ENCODE measurements around the gene SEC24C.
"Not testable (repeated sequence)": the region's sequence is repeated elsewhere in the genome, so short reads cannot be mapped to it uniquely, and the experiment has no call there.

The SEC24C gene

DNA sequence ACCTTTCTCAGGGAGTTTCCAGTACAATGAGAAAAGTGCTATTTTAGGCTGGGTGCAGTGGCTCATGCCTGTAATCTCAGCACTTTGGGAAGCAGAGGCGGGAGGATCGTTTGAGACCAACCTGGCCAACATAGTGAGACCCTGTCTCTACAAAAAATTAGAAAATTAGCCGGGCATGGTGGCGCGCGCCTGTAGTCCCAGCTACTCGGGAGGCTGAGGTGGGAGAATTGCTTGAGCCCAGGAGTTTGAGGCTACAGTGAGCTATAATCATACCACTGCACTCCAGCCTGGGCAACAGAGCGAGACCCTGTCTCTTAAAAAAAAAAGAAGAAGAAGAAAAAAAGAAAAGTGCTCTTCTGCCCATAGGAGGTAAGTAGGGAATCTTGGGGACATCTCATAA, 51.9 kb downstream of the SEC24C start:
- DNase-seq (ENCODE audit: low spot score): not testable (repeated sequence)

DNA sequence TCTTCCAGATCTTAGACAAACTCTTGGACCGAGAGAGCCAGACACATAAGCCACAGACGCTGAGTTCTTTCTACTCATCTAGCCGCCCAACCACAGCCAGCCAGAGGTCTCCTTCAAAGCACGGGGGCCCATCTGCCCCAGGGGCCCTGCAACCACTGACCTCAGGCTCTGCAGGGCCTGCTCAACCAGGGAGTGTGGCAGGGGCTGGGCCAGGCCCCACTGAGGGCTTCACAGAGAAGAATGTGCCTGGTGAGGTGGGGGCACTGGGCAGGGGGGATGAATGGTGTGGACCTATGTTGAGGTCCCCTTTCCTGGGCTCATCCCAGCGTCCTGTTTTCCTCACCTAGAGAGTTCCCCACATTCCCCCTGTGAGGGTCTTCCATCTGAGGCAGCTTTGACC, 52.6 kb downstream of the SEC24C start:
- DNase-seq (ENCODE audit: low spot score): no peak

DNA sequence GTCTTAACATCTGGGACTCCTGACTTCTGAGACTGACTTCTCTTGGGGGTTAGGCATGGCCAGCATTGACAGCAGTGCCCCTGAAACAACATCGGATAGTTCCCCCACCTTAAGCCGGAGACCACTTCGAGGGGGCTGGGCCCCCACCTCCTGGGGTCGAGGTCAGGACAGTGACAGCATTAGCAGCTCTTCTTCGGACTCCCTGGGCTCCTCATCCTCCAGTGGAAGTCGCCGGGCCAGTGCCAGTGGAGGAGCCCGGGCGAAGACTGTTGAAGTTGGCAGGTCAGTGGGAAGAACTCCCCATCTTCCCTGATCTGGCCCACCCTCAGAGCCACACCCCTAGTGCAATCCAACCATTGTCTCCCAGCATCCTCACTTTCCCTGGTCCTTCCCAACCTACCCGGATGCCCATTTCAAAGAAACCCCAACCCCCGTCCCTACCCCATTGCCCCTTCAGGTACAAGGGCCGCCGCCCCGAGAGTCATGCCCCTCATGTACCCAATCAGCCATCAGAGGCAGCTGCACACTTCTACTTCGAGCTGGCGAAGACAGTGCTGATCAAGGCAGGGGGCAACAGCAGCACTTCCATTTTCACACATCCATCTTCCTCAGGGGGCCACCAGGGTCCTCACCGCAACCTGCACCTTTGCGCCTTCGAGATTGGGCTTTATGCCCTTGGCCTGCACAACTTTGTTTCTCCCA, 53.3 kb downstream of the SEC24C start:
- DNase-seq (ENCODE audit: low spot score): no peak

DNA sequence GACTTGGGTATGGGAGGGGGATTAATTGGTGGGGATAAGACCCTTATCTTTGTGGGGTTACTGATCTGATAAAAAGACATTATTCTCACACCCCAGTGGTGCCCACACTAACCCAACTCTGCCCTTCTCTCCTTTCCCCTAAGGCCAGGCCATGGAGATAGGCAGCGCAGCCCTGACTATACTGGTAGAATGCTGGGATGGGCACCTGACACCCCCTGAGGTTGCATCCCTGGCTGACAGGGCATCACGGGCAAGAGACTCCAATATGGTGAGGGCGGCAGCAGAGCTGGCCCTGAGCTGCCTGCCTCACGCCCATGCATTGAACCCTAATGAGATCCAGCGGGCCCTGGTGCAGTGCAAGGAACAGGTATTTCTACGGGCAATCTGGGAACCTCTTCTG, 53.9 kb downstream of the SEC24C start:
- no peak for DNase-seq (ENCODE audit: low spot score)

DNA sequence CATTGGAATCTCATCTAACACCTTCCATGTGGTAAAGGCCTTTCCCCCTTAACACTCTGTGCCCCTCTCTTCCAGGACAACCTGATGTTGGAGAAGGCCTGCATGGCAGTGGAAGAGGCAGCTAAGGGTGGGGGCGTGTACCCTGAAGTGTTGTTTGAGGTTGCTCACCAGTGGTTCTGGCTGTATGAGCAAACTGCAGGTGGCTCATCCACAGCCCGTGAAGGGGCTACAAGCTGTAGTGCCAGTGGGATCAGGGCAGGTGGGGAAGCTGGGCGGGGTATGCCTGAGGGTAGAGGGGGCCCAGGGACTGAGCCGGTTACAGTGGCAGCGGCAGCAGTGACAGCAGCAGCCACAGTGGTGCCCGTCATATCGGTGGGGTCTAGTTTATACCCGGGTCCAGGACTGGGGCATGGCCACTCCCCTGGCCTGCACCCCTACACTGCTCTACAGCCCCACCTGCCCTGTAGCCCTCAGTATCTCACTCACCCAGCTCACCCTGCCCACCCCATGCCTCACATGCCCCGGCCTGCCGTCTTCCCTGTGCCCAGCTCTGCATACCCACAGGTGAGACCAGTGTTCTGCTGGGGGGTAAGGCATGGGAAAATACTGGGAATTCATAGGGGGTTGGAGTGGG, 54.9 kb downstream of the SEC24C start:
- DNase-seq (ENCODE audit: low spot score): no peak

DNA sequence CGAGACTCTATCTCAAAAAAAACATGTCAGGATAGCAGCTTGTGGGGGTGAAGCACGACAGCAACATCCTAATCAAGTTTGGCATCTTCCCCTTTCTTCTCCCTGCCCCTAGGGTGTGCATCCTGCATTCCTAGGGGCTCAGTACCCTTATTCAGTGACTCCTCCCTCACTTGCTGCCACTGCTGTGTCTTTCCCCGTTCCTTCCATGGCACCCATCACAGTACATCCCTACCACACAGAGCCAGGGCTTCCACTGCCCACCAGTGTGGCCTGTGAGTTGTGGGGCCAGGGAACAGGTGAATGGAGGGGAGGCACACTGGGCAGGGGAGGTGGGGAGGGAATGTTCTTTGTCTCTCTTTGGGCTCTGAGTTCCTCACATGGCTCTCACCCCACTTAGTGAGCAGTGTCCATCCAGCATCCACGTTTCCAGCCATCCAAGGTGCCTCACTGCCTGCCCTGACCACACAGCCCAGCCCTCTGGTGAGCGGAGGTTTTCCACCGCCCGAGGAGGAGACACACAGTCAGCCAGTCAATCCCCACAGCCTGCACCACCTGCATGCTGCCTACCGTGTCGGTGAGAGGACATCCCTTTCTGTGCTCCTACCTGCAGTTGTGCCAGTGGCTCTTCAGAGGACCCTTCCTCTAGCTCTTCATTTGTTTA, 55.9 kb downstream of the SEC24C start:
- no peak for DNase-seq (ENCODE audit: low spot score)

DNA sequence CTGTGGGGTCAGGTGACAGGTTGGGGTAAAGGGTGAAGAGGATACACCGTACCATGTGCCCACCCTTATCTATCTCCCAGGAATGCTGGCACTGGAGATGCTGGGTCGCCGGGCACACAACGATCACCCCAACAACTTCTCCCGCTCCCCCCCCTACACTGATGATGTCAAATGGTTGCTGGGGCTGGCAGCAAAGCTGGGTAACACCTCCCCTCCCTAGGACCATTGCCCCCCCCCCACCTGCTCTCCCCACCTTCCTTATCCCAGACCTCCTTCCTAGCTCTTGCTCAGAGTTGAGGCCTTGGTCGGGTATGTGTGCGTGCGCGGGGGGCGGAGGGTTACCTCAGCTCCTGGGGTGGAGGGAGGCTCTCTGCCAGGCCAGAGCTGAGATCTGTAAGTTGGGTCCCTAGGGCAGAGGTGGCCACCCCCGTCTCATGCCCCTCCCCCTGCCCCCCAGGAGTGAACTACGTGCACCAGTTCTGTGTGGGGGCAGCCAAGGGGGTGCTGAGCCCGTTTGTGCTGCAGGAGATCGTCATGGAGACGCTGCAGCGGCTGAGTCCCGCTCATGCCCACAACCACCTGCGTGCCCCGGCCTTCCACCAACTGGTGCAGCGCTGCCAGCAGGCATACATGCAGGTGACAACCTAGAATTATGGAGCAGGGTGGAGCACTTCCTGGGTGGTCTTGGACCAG, 56.5 kb downstream of the SEC24C start:
- DNase-seq (ENCODE audit: low spot score): no peak

DNA sequence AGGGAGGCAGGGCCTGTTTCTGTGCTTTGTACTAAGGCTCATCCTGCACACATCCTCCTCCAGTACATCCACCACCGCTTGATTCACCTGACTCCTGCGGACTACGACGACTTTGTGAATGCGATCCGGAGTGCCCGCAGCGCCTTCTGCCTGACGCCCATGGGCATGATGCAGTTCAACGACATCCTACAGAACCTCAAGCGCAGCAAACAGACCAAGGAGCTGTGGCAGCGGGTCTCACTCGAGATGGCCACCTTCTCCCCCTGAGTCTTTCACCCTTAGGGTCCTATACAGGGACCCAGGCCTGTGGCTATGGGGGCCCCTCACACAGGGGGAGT, 57.0 kb downstream of the SEC24C start:
- DNase-seq (ENCODE audit: low spot score): no peak

DNA sequence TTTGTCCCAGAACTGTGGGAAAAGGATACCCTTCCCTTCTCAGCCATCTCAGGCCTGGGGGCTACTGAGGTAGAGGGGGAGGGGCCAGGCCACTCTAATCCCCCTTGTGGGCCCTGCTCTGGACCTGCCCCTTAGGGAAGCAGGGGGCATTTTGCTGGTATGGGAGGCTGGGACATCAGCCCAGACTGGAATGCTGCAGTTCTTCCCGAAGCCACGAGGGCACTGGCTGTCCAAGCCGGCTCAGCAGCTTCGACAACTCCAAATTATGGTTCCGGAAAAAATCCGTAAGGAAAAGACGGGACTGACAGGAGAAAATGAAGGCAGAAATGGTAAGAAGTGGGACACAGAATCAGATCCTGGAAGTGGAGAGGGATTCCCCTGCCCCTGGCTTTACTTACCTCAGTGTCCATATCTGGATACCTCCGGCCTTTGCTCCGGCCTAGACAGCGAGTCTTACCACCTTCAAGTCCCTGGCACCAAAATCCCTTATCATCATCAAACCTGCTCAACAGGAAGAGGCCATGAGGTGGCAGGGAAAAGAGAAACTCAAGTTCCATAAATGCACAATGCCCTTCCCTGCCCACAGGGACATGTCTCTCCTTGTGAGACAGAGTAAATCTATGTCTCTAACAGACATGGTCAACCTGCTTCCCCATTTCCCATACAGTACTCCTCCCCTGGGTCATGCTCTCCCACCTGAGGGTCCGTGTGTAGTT, 58.3 kb downstream of the SEC24C start:
- no peak for DNase-seq (ENCODE audit: low spot score)

DNA sequence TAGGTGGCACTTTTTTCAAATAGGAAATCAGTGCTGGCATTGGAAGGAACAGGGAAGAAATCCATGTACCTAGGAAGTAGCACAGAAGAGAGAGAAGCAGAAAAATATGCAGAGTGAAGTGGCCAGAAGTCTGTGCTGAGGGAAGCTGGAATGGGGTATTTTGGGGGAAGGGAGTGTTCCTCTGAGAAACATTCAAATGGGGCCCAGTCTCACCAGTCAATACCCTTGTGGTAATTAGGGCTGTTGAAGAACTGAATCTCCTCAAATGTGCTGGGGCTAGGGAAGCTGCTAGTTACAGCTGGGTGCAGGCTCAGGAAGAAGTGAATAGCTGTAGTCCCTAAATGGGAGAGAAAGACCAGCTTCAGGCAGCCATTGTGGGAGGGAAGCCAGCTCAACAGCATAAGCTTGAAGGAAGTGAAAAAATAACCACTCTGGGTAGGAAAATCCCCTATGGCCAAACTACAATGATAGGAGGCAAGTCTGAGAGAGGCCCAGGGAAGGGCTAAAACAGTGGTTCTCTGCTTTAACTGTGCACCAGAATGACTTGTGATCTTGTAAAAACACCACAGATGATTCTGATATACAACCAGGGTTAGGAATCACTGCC, 59.6 kb downstream of the SEC24C start:
- DNase-seq (ENCODE audit: low spot score): no peak

DNA sequence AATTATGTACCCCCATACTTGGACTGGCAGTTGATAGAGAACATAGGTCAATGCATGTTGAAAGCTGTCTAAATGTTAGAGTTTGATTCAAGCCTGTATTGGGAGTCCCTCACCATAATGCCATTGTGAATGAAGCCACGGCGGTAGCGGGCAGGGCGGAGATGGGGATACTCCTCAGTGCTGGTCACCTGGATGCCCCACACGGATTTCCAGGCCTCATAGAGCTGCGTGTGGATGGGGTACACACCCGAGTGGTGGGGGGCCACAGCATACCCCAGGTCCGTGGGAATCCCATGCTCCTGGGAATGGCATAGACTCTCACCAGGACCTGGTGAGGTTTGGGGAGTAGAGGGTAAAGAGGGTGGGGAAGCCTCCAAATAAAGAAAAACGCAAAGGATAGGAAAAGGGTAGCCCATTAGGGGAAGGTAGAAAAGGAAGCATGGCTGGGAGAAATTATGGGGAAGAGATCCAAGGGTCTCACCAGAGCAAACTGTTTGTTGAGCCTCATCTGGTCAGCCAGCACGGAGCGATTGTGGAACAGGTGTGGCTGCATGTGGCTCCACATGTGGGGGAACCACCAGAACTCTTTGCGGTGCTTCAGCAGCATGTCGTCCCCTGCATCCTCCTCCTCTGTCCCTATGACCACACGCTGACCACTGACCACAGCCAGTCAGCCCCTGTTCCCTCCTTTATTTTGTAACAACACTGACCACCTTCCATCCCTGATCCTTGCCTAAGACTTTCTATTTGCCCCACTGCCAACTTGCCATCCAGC, 62.2 kb downstream of the SEC24C start:
- no peak for DNase-seq (ENCODE audit: low spot score)

DNA sequence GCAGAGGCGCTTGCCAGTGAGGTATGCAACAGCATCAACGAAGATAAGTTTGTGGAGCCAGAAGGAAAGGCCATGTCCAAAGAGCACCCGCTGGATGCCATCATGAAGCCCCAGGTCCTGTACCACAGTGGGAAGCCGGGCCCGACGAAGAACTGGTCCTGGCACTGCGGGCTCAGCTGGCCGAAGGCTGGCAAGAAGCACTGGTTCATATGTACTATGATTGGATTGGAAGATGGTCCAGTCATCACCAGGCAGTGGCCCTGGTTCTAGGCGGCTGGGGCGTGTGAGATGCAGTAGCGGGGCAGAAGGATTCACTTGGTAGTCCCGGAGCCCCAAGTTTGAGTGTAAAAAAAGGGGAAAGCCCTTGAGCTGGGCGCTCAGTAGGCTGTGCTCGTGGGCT, 63.3 kb downstream of the SEC24C start:
- no peak for DNase-seq (ENCODE audit: low spot score)

DNA sequence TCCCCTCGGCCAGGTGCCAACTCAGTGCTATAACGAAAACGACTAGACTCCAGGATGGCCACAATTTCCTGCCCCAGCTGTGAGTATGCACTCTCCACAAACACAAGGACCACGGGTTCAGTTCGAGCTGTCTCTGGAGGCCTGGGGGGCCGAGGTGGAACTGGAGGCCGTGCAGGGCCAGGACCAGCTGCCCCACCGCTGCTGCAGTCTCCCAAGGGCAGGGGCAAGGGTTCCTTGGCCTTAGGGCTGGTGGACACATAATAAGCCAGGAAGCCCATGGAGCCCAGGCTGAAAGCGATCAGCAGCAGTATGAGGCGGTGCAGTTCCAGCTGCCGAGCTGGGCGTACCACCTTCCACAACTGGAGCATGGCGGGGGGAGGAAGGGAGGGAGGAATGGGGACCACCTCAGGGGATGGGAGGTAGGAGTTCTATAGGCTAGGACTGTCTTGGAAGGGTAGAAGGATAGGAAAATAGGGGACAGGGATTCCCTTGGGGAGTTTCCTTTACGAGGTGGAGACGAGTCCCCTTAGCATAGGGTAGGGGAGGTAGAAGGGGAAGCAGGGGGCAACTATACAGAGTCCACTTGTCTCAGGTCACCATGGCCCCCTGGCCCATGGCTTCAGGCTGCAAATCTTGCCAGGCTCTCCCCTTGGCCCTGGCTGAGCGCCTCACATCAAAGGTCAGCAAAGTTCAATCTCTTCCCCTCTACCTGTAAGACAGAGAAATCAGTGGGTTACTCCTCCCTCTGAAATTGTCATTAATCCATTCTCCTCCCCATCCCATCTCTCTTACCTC, 64.0 kb downstream of the SEC24C start:
- no peak for DNase-seq (ENCODE audit: low spot score)

DNA sequence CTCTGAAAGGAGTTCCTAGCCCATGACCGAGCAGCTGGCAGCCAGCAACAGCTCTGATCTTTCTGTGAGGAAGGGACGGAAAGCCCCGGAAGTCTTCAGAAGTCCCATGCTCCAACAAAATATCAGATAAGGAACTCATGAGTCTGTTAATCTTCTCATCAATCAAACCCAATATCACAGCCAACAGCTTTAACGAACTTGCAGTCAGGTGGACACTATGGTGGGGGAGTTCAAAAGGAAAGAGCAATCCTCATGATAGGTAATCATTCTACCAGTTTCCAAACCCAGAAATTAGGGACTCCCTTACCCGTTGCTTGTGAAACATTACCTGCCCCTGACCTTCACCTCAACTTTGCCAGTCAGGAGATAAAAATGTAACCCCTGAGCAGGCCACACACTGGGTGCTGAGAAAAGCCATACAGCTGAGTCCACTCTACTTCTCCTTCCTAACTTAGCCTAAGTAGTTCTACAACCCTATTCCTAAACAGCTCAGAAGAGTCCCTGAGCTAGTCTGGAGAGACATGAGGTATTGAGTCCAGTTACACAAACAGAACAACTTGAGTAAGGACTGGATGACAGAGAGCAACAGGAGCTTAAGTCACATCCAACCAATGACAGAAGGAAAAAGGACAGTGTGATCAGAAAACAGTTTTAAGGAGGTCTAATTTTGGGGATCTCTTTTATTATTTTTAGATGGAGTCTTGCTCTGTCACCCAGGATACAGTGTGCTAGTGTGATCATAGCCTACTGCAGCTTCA, 65.1 kb downstream of the SEC24C start:
- no peak for DNase-seq (ENCODE audit: low spot score)

DNA sequence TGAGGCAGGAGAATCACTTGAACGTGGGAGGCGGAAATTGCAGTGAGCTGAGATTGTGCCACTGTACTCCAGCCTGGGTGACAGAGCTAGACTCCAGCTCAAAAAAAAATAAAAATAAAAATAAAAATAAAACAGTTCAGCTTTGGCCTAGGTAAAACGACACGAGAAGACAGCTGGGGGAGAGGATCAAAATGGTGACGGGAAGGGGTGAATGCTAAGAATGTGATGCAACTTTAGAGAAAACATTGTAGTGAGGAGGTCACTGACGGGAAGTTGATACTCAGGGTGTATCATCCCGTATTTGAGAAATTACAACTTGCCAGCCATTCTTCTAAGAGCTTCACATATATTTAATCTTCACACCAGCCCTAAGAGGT, 66.2 kb downstream of the SEC24C start:
- no peak for DNase-seq (ENCODE audit: low spot score)

DNA sequence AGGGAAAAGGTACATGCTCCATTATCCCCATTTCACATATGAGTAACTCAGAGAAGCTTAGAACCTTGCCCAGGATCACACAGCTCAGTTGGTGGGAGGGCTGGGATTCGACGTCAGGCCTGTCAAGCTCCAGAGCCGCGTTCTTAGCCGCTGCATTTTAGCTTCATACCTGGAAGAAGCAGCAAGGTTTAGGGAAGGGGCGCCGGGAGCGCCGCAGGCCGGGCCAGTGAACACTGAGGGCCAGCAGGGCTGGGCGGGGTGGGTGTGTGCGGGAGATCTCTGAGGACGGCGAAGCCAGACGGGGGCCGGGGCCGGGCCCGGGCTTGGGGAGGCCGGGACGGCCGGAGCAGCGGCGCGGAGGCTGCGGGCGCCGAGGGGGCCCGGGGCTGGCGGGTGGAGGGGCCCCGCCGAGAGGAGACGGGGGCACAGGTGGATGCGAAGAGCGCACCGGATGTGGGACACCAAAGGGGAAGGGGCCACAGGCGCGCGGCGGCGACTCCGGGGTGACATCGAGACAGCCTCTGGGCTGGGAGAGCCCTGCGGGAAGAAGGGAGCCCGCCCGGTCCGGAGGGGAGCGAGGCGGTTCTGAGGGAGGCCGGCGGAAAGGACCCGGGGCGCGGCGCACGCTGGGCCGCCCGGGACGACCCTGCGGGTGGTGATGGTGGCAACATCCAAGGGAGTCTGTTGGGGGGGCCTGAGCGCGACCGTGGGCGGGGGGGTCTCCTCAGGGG, 66.7 kb downstream of the SEC24C start:
- no peak for DNase-seq (ENCODE audit: low spot score)

DNA sequence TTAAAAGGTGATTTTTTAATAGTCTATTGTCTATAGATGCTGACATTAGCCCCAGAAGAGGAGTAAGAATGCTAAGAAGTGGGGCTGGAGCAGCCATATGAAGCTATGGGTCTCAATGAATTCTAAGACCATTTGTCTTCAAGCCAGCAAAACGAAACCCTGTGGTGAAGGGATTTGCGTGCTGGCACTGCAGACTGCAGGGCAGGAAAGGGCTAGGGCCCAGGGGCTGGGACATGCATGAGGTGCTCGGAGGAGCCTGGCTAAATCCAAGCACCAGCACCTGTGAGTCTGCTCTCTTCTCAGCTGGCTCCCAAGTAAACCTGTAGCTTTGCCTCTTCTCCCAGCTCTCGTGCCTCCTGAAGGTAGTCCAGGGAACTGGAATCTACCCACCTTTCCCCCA, 68.5 kb downstream of the SEC24C start:
- no peak for DNase-seq (ENCODE audit: low spot score)

DNA sequence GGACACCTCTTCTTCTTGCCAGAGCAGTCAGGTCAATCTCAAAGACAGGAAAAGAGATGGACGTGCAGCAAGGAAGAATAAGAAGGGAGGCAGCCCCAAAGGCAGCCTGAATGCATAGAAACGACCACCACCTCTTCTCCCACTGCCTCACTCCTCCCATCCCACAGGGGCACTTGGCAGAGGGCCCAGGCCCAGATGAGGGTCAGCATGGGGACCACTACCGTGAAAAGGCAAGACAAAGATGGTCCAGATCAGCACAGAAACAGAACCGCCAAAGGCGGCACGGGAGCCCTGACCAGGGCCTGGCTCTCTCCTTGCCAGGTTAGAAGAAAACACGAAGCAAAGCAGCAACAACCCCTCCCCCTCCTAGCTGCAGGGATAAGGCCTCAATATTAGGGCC, 69.2 kb downstream of the SEC24C start:
- DNase-seq (ENCODE audit: low spot score): no peak

DNA sequence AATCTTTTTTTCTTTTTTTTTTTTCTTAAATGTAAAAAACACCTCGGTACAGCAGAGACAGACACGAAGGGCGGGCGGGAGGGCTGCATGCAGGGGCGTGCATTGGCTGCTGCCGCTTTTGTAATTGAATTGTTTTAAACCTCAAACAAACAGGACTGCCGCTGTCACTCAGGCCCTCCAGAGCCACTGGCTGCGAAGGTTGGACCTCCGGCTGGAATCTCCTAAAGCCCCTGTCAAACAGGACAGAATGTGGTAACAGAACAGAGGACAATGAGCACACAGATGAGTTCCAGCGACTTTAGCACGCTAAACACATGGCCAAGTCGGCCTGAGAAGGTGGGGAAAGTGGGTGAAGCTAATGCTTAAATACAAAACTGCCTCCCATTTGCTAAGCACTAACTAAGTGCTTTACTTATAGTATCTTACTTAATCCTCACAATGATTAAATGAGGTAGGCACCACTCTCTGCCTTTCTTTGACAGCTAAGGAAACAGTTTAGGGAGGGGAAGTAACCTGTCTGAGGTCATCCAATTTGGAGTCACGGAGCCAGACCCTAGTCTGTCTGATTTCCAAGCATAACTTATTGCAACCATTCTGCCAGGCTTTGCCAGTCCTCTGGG, 70.2 kb downstream of the SEC24C start:
- DNase-seq (ENCODE audit: low spot score): no peak
